Ishikawa (cell line): ENCODE data around the gene NUP210.

Experiments
- EP300 ChIP-seq: IDR thresholded peaks from 2 replicates; pipeline ENCODE4 v1.6.1; 2012; ENCODE audit warnings: borderline replicate concordance
- FOXM1 ChIP-seq: IDR thresholded peaks from 2 replicates; pipeline ENCODE4 v1.6.1; 2012; ENCODE audit warnings: low read depth, borderline replicate concordance
- RAD21 ChIP-seq: IDR thresholded peaks from 2 replicates; pipeline ENCODE4 v1.6.1; 2012; ENCODE audit warnings: low read depth
- REST ChIP-seq: IDR thresholded peaks from 2 replicates; pipeline ENCODE4 v1.6.1; 2012; ENCODE audit warnings: low read depth, mild to moderate bottlenecking

- TF ChIP-seq FOXM1 (no peak), RAD21 (no peak), EP300 (no peak), REST (no peak)
These were observed 4.7 kb downstream of the NUP210 start for GRCh38 chr3:13415236-13415986.
